Erythroblast (primary cell): ENCODE measurements around the gene NBEAL2.

Experiments used
- GATA1 ChIP-seq: IDR thresholded peaks from 2 replicates; pipeline ENCODE4 v1.6.1; 2011; ENCODE audit warnings: low read depth, mild to moderate bottlenecking, control low read depth, low read length, moderate library complexity
- POLR2A ChIP-seq: IDR thresholded peaks from 2 replicates; pipeline ENCODE4 v1.6.1; 2011; ENCODE audit warnings: mild to moderate bottlenecking, low read length

DNA sequence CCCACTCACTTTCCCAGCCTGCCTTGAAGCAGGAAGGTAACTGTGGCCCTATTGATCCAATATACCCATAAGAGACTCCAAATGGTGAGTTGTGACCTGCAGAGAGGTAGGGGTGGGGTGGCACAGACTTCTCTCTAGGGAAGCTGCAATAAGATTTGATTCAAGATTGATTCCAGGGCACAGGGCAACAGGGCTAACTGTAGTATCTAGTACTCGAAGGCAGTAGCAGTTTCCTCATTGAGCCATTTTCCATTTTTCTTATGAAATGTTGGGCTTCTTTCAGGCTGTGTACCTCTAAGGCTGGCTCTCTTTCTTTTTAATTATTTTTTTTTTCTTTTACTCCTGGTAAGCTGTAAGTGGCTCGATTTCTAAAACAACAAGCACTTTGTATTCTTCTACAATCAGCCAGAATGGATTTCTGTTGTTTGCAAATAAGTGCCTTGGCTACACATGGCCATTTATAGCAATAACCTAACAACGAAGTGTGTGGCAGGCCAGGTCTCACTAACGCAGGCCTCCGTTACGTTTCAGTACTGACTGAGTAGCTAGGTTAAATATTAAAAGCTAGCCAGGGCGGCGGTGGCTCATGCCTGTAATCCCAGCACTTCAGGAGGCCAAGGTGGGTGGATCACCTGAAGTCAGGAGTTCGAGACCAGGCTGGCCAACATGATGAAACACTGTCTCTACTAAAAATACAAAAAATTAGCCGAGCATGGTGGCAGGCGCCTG, 22.2 kb upstream of the NBEAL2 start:
- TF ChIP-seq POLR2A, result no peak
- TF ChIP-seq GATA1, result no peak
